Measurements from ENCODE around the gene SPDYE1.
A peak's percentile ranks its signal among the peaks of the same experiment; 100 is the strongest.
"Not testable (repeated sequence)": the region's sequence is repeated elsewhere in the genome, so short reads cannot be mapped to it uniquely, and the experiment has no call there.

The SPDYE1 gene

GRCh38 chr7:43987476-43987875 lies 10.2 kb upstream of the SPDYE1 start:
- DNase-seq; in situ Hi-C loops (cut with HindIII; ENCODE audit: low pct_ligation_motif_present, low pct_unique_long_range_greater_than_20kb, low sequenced_read_pairs): not testable (repeated sequence)

GRCh38 chr7:43990011-43990585 lies 7.6 kb upstream of the SPDYE1 start:
- DNase-seq; in situ Hi-C loops (cut with HindIII; ENCODE audit: low pct_ligation_motif_present, low pct_unique_long_range_greater_than_20kb, low sequenced_read_pairs): not testable (repeated sequence)

- in situ Hi-C loops (cut with HindIII; ENCODE audit: low pct_ligation_motif_present, low pct_unique_long_range_greater_than_20kb, low sequenced_read_pairs): not testable (repeated sequence)
These were observed 6.9 kb upstream of the SPDYE1 start for GRCh38 chr7:43990829-43991228.

GRCh38 chr7:43992896-43993295 lies 4.8 kb upstream of the SPDYE1 start:
- DNase-seq: peak; percentile 79
- in situ Hi-C loops (cut with HindIII; ENCODE audit: low pct_ligation_motif_present, low pct_unique_long_range_greater_than_20kb, low sequenced_read_pairs): not testable (repeated sequence)

More at GRCh38 chr7:43990829-43991228, 6.9 kb upstream of the SPDYE1 start:
- DNase-seq: not testable (repeated sequence)

GRCh38 chr7:43994681-43995080 lies 3.0 kb upstream of the SPDYE1 start:
- DNase-seq; in situ Hi-C loops (cut with HindIII; ENCODE audit: low pct_ligation_motif_present, low pct_unique_long_range_greater_than_20kb, low sequenced_read_pairs): not testable (repeated sequence)

GRCh38 chr7:44012081-44012480 lies 14.4 kb downstream of the SPDYE1 start:
- DNase-seq; in situ Hi-C loops (cut with HindIII; ENCODE audit: low pct_ligation_motif_present, low pct_unique_long_range_greater_than_20kb, low sequenced_read_pairs): not testable (repeated sequence)

GRCh38 chr7:44015090-44015489 lies 17.4 kb downstream of the SPDYE1 start:
- DNase-seq; in situ Hi-C loops (cut with HindIII; ENCODE audit: low pct_ligation_motif_present, low pct_unique_long_range_greater_than_20kb, low sequenced_read_pairs): not testable (repeated sequence)

GRCh38 chr7:44018857-44019807 lies 21.4 kb downstream of the SPDYE1 start:
- DNase-seq: peak; percentile 99
- in situ Hi-C loops (cut with HindIII; ENCODE audit: low pct_ligation_motif_present, low pct_unique_long_range_greater_than_20kb, low sequenced_read_pairs): not testable (repeated sequence)

GRCh38 chr7:44019825-44020224 lies 22.1 kb downstream of the SPDYE1 start:
- DNase-seq; in situ Hi-C loops (cut with HindIII; ENCODE audit: low pct_ligation_motif_present, low pct_unique_long_range_greater_than_20kb, low sequenced_read_pairs): not testable (repeated sequence)

- in situ Hi-C loops (cut with HindIII; ENCODE audit: low pct_ligation_motif_present, low pct_unique_long_range_greater_than_20kb, low sequenced_read_pairs); DNase-seq: not testable (repeated sequence)
These were observed 24.4 kb downstream of the SPDYE1 start for GRCh38 chr7:44022069-44022468.

- DNase-seq; in situ Hi-C loops (cut with HindIII; ENCODE audit: low pct_ligation_motif_present, low pct_unique_long_range_greater_than_20kb, low sequenced_read_pairs): not testable (repeated sequence)
These were observed 25.2 kb downstream of the SPDYE1 start for GRCh38 chr7:44022796-44023467.

- in situ Hi-C loops (cut with HindIII; ENCODE audit: low pct_ligation_motif_present, low pct_unique_long_range_greater_than_20kb, low sequenced_read_pairs); DNase-seq: not testable (repeated sequence)
These were observed 31.7 kb downstream of the SPDYE1 start for GRCh38 chr7:44029433-44029832.

GRCh38 chr7:44030029-44030428 lies 32.3 kb downstream of the SPDYE1 start:
- in situ Hi-C loops (cut with HindIII; ENCODE audit: low pct_ligation_motif_present, low pct_unique_long_range_greater_than_20kb, low sequenced_read_pairs); DNase-seq: not testable (repeated sequence)

- in situ Hi-C loops (cut with HindIII; ENCODE audit: low pct_ligation_motif_present, low pct_unique_long_range_greater_than_20kb, low sequenced_read_pairs): not testable (repeated sequence)
These were observed 33.6 kb downstream of the SPDYE1 start for GRCh38 chr7:44031319-44031718.

GRCh38 chr7:44032031-44032430 lies 34.3 kb downstream of the SPDYE1 start:
- DNase-seq; in situ Hi-C loops (cut with HindIII; ENCODE audit: low pct_ligation_motif_present, low pct_unique_long_range_greater_than_20kb, low sequenced_read_pairs): not testable (repeated sequence)

More at GRCh38 chr7:44031319-44031718, 33.6 kb downstream of the SPDYE1 start:
- not testable (repeated sequence) for DNase-seq

- in situ Hi-C loops (cut with HindIII; ENCODE audit: low pct_ligation_motif_present, low pct_unique_long_range_greater_than_20kb, low sequenced_read_pairs); DNase-seq: not testable (repeated sequence)
These were observed 36.5 kb downstream of the SPDYE1 start for GRCh38 chr7:44033971-44034844.

- in situ Hi-C loops (cut with HindIII; ENCODE audit: low pct_ligation_motif_present, low pct_unique_long_range_greater_than_20kb, low sequenced_read_pairs): not testable (repeated sequence)
- peak; percentile 36 for DNase-seq
These were observed 38.7 kb downstream of the SPDYE1 start for GRCh38 chr7:44036364-44036763.

- in situ Hi-C loops (cut with HindIII; ENCODE audit: low pct_ligation_motif_present, low pct_unique_long_range_greater_than_20kb, low sequenced_read_pairs): not testable (repeated sequence)
These were observed 40.3 kb downstream of the SPDYE1 start for GRCh38 chr7:44037951-44038350.

More at GRCh38 chr7:44037951-44038350, 40.3 kb downstream of the SPDYE1 start:
- DNase-seq: not testable (repeated sequence)

Data from ACHN (cell line).